OCI-LY3 (cell line): Measurements from ENCODE around the gene OR1E1.
"Not testable (repeated sequence)": the region's sequence is repeated elsewhere in the genome, so short reads cannot be mapped to it uniquely, and the experiment has no call there.

ENCODE experiments used
- H2AFZ ChIP-seq: fragments of 200-600, 300-600 bp; shearing (Covaris generic); 2 replicates; pipeline ENCODE4 v1.6.0; 2014; ENCODE audit warnings: antibody characterized with exemption, low read depth, low read length
- H3K27ac ChIP-seq: fragments of 200-600, 300-600 bp; sonication (generic); 2 replicates; pipeline ENCODE4 v1.5.1; 2014; ENCODE audit warnings: mild to moderate bottlenecking, low read length, moderate library complexity, mixed read lengths
- H3K27me3 ChIP-seq: fragments of 200-600, 300-600 bp; sonication (generic); 2 replicates; pipeline ENCODE4 v1.6.1; 2014; ENCODE audit warnings: low read depth, low read length, mixed read lengths
- H3K36me3 ChIP-seq: fragments of 200-600, 300-600 bp; sonication (generic); replicated peaks from 2 replicates; pipeline ENCODE3; 2014; ENCODE audit warnings: low read depth, low read length, mixed read lengths
- H3K4me1 ChIP-seq: fragments of 300-600, 200-600 bp; sonication (generic); 2 replicates; pipeline ENCODE4 v1.6.1; 2014; ENCODE audit warnings: low read length, mixed read lengths
- H3K4me2 ChIP-seq: fragments of 200-600, 300-600 bp; sonication (generic); 2 replicates; pipeline ENCODE4 v1.6.1; 2014; ENCODE audit warnings: low read length, mixed read lengths
- H3K4me3 ChIP-seq: fragments of 300-600, 200-600 bp; sonication (generic); 2 replicates; pipeline ENCODE4 v1.5.1; 2014; ENCODE audit warnings: antibody characterized with exemption, mild to moderate bottlenecking, low read length, moderate library complexity
- H3K79me2 ChIP-seq: fragments of 300-600, 200-600 bp; shearing (Covaris generic); 2 replicates; pipeline ENCODE4 v1.6.1; 2014; ENCODE audit warnings: mild to moderate bottlenecking, low read length, mixed read lengths
- H3K9ac ChIP-seq: fragments of 300-600, 200-600 bp; shearing (Covaris generic); 2 replicates; pipeline ENCODE4 v1.6.0; 2014; ENCODE audit warnings: mild to moderate bottlenecking, low read length, moderate library complexity
- H3K9me3 ChIP-seq: fragments of 200-600, 300-600 bp; shearing (Covaris generic); 2 replicates; pipeline ENCODE4 v1.6.1; 2014; ENCODE audit warnings: low read length, mixed read lengths; ENCODE audit not compliant: insufficient read depth
- H4K20me1 ChIP-seq: fragments of 200-600, 300-600 bp; sonication (generic); 2 replicates; pipeline ENCODE4 v1.6.1; 2016; ENCODE audit warnings: low read length, mixed read lengths; ENCODE audit not compliant: insufficient read depth
- CTCF ChIP-seq: fragments of 200-600, 300-600 bp; sonication (generic); IDR thresholded peaks from 2 replicates; pipeline ENCODE4 v1.5.1; 2014; ENCODE audit warnings: antibody characterized with exemption, low read length, low read depth
- EZH2phosphoT487 ChIP-seq: fragments of 200-600 bp; shearing (Covaris generic); IDR thresholded peaks from 2 replicates; pipeline ENCODE4 v1.6.1; 2018; ENCODE audit warnings: antibody characterized with exemption, mixed run types, low read depth

Gene OR1E1

GRCh38 chr17:3411070-3411469 lies 12.9 kb upstream of the OR1E1 start, which contains the start of gene OR3A3:
OR3A3 (plus strand) TSS chr17:3411370.
- H3K27ac ChIP-seq, result no peak within 1 kb of the TSS
- no peak within 1 kb of the TSS for H3K9ac ChIP-seq
- no peak within 1 kb of the TSS for H3K4me2 ChIP-seq
- no peaks in the 10 kb centered on the region for H4K20me1 ChIP-seq
- H3K27me3 ChIP-seq, result no peaks in the 10 kb centered on the region
- H2AFZ ChIP-seq, result no peak within 1 kb of the TSS
- no peaks in the 10 kb centered on the region for H3K4me1 ChIP-seq
- TF ChIP-seq CTCF, result no peak
- TF ChIP-seq EZH2phosphoT487, result no peak
- no peaks in the 10 kb centered on the region for H3K9me3 ChIP-seq
- H3K79me2 ChIP-seq, result no peaks in the 10 kb centered on the region
- H3K36me3 ChIP-seq, result no peaks in the 10 kb centered on the region
- H3K4me3 ChIP-seq, result no peak within 1 kb of the TSS

- H3K36me3 ChIP-seq, H3K4me3 ChIP-seq, H3K27ac ChIP-seq, H2AFZ ChIP-seq, H3K9ac ChIP-seq, H3K79me2 ChIP-seq, H3K4me1 ChIP-seq, H3K27me3 ChIP-seq, H3K9me3 ChIP-seq, H4K20me1 ChIP-seq, H3K4me2 ChIP-seq: not testable (repeated sequence)
These were observed 5.6 kb upstream of the OR1E1 start for GRCh38 chr17:3403856-3404255.

GRCh38 chr17:3401786-3402185 lies 3.6 kb upstream of the OR1E1 start:
- Histone ChIP-seq H4K20me1 (no peaks in the 10 kb centered on the region), H3K4me1 (no peaks in the 10 kb centered on the region), H3K36me3 (no peaks in the 10 kb centered on the region), H3K9me3 (no peaks in the 10 kb centered on the region), H3K79me2 (no peaks in the 10 kb centered on the region), H3K4me3 (no peak overlapping the region), H3K27me3 (no peaks in the 10 kb centered on the region), H3K27ac (no peak overlapping the region), H3K4me2 (no peak overlapping the region), H3K9ac (no peak overlapping the region), H2AFZ (no peak overlapping the region)
- no peak for TF ChIP-seq CTCF
- TF ChIP-seq EZH2phosphoT487, result no peak

- Histone ChIP-seq H3K79me2 (no peaks in the 10 kb centered on the region), H3K4me3 (no peak overlapping the region), H4K20me1 (no peaks in the 10 kb centered on the region), H3K4me2 (no peak overlapping the region), H3K36me3 (no peaks in the 10 kb centered on the region), H3K27me3 (no peaks in the 10 kb centered on the region), H3K4me1 (no peaks in the 10 kb centered on the region), H3K27ac (no peak overlapping the region), H3K9me3 (no peaks in the 10 kb centered on the region), H2AFZ (no peak overlapping the region), H3K9ac (no peak overlapping the region)
- TF ChIP-seq CTCF (no peak), EZH2phosphoT487 (no peak)
These were observed 1.8 kb upstream of the OR1E1 start for GRCh38 chr17:3400055-3400454.

- not testable (repeated sequence) for H2AFZ ChIP-seq, H3K4me3 ChIP-seq, H3K27me3 ChIP-seq, H3K36me3 ChIP-seq, H3K9ac ChIP-seq, H4K20me1 ChIP-seq, H3K9me3 ChIP-seq, H3K79me2 ChIP-seq, H3K27ac ChIP-seq, H3K4me2 ChIP-seq, H3K4me1 ChIP-seq
These were observed 409 bp downstream of the OR1E1 start for GRCh38 chr17:3397801-3398200.
